ENCODE data around the gene TTYH1.

Gene TTYH1

GRCh38 chr19:54411033-54411432 is 4.2 kb upstream of the TTYH1 start:
- no peak for DNase-seq (ENCODE audit: low read depth, low spot score)
- in situ Hi-C loops (cut with HindIII; ENCODE audit: low sequenced_read_pairs) = no loop called here
- no peak overlapping the region for H3K4me3 ChIP-seq (ENCODE audit: low read depth, low read length)
- TF ChIP-seq CTCF (IDR thresholded peaks at IDR 0.05; ENCODE audit: low read depth, low read length) = no peak

- DNase-seq (ENCODE audit: low read depth, low spot score) = no peak
- H3K4me3 ChIP-seq (ENCODE audit: low read depth, low read length) = no peak overlapping the region
- TF ChIP-seq CTCF (IDR thresholded peaks at IDR 0.05; ENCODE audit: low read depth, low read length) = no peak
- in situ Hi-C loops (cut with HindIII; ENCODE audit: low sequenced_read_pairs) = no loop called here
These were observed 2.4 kb upstream of the TTYH1 start for GRCh38 chr19:54412877-54413276.

GRCh38 chr19:54414156-54414555 is 1.1 kb upstream of the TTYH1 start:
- in situ Hi-C loops (cut with HindIII; ENCODE audit: low sequenced_read_pairs) = no loop called here
- no peak overlapping the region for H3K4me3 ChIP-seq (ENCODE audit: low read depth, low read length)
- no peak for TF ChIP-seq CTCF (IDR thresholded peaks at IDR 0.05; ENCODE audit: low read depth, low read length)
- DNase-seq (ENCODE audit: low read depth, low spot score) = no peak

GRCh38 chr19:54415901-54416673 is 823 bp downstream of the TTYH1 start:
- DNase-seq (ENCODE audit: low read depth, low spot score) = no peak
- in situ Hi-C loops (cut with HindIII; ENCODE audit: low sequenced_read_pairs) = no loop called here
- H3K4me3 ChIP-seq (ENCODE audit: low read depth, low read length) = no peak overlapping the region
- TF ChIP-seq CTCF (IDR thresholded peaks at IDR 0.05; ENCODE audit: low read depth, low read length) = no peak

- no peak overlapping the region for H3K4me3 ChIP-seq (ENCODE audit: low read depth, low read length)
- in situ Hi-C loops (cut with HindIII; ENCODE audit: low sequenced_read_pairs) = no loop called here
- no peak for DNase-seq (ENCODE audit: low read depth, low spot score)
- TF ChIP-seq CTCF (IDR thresholded peaks at IDR 0.05; ENCODE audit: low read depth, low read length) = no peak
These were observed 1.6 kb downstream of the TTYH1 start for GRCh38 chr19:54416695-54417491.

- in situ Hi-C loops (cut with HindIII; ENCODE audit: low sequenced_read_pairs) = no loop called here
- DNase-seq (ENCODE audit: low read depth, low spot score) = no peak
These were observed 3.0 kb downstream of the TTYH1 start for GRCh38 chr19:54418030-54418929.

More at GRCh38 chr19:54418030-54418929, 3.0 kb downstream of the TTYH1 start:
- no peak for TF ChIP-seq CTCF (IDR thresholded peaks at IDR 0.05; ENCODE audit: low read depth, low read length)
- H3K4me3 ChIP-seq (ENCODE audit: low read depth, low read length) = no peak overlapping the region

Data from astrocyte of the spinal cord (primary cell).